ENCODE results near the gene XIAP. TPM values are rescaled to one million over a fixed set of nuclear protein-coding genes. Genes with fewer than 3 reads are reported as not detected.
"Not testable (repeated sequence)": the region's sequence is repeated elsewhere in the genome, so short reads cannot be mapped to it uniquely, and the experiment has no call there.

The XIAP gene
- total RNA-seq, 1 donor from 2014 or later, result 33.6 TPM

DNA sequence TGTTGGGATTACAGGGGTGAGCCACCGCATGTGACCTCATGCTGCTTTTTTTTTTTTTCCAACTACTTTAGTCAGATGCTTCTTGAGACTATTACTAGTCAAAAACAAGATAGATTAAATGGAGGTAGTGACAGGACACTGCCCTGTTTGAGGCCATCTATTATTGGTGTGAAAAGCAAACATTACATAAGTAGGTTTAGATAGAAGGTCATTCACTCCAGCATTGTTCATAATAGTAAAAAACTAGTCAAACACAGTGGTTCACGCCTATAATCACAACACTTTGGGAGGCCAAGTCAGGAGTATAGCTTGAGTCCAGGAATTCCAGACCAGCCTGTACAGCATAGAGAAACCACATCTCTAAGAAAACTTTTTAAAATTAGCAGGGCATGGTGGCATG, 16.3 kb downstream of the XIAP start:
- no peak for DNase-seq (ENCODE audit: low read depth, low spot score)

DNA sequence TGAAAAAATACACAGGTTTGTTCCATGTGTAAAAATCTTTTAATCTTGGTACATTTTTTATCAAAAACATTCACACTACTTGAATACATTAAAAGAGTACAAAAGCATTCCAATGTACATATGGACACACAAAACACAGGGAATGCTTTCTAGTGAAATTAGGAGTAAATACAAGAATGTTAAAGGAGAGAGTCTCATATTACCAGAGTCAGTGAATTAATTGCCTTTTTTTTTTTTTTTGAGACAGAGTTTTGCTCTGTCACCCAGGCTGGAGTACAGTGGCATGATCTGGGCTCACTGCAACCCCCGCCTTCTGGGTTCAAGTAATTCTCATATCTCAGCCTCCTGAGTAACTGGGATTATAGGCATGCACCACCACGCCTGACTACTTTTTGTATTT, 17.0 kb downstream of the XIAP start:
- DNase-seq (ENCODE audit: low read depth, low spot score), result no peak

DNA sequence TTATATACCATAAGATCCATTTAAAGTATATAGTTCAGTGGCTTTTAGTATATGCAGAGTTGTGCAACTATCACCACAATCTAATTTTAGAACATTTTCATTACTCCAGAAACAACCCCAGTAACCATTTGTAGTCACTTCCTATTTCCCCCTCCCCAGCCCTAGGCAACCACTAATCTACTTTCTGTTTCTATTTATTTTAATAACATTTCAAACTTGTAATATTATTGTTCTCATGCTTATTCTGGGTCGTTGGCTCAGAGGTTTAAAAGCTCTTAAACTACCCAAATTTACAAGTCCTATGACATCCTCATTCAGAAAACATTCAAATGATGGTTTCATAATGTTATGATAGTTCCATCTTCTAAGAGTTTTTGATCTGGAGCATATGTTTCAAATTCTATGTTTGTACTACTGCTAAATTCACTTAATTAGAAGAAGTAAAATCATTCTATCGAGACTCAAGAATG, 18.4 kb downstream of the XIAP start:
- no peak for DNase-seq (ENCODE audit: low read depth, low spot score)

DNA sequence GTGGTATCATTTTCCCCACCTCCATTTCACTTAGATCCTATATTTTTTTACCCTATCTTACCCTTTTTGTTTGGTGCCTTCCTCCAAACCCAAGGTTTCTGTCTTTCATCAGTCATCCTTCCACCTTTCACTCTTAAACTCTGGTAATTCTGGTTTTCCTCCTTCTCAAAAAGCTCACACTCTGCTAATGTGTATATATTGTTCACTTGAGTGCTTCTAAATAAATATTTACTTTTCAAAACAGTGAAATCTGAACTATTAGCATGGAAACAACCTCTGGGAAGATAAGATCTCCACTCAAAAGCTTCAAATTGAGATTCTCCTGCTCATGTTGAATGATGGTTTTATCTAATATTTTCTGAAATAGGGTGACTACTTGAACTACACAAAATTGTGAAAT, 21.5 kb downstream of the XIAP start:
- DNase-seq (ENCODE audit: low read depth, low spot score), result no peak

DNA sequence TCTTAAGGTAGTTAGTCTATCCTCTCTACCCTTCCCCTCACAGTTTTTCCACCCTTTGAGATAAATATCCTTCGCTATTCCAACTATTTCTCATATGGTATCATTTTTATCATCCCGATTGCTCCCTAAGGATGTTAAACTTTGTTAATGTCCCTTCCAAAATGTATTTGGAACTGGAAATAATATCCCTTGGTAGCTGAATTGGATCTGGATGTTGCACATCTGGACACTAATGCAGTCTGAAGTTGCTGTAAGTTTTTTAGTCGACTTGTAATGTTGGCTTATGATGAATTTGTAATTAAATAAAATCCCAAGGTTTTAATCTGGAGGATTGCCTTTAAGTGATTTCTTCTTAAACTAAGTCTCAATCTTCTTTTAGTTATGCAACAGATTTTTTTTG, 22.5 kb downstream of the XIAP start:
- DNase-seq (ENCODE audit: low read depth, low spot score), result no peak

DNA sequence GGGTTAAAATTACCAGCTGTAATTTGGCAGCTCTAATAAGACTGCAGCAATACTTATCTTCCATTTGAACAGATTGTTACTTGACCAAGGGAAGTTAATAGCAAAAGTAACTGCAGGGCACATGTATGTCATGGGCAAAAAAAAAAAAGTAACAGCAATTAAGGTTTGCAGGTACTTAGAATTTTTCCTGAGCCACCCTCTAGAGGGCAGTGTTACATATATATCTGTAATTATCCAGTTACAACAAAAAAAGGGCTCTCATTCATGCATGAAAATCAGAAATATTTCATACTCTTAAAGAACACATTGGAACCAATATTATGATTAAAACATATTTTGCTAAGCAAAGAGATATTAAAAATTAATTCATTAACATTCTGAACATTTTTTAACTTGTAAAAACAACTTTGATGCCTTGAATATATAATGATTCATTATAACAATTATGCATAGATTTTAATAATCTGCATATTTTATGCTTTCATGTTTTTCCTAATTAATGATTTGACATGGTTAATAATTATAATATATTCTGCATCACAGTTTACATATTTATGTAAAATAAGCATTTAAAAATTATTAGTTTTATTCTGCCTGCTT, 25.1 kb downstream of the XIAP start:
- DNase-seq (ENCODE audit: low read depth, low spot score), result no peak

DNA sequence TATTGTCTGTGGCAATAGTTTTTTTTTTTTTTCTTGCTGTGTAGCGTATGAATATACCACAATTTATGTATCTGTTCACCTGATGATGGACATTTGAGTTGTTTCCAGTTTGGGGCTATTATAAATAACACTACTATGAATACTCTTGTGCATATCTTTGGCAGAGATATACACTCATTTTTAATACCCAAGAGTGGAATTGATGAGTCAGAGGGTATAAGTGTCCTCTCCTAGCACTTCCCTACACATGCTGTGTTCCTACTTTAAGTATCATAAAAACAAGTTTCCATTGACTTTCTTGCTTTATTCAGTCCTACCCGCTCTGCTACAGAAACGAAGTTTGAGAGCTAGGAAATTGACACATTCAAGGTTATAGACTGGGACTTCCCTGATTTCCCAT, 39.8 kb downstream of the XIAP start:
- DNase-seq (ENCODE audit: low read depth, low spot score), result no peak

DNA sequence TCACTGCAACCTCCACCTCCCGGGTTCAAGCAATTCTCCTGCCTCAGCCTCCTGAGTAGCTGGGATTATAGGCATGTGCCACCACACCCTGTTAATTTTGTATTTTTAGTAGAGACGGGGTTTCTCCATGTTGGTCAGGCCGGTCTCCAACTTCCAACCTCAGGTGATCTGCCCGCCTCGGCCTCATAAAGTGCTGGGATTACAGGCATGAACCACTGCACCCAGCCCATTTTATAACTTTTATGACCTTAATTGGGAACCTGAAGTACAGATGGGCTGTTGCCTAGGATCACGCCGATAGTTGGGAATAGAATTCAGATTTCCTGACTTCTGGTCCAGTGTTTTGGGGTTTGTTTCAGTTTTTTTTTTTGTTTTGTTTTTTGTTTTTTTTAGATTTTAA, 43.4 kb downstream of the XIAP start:
- not testable (repeated sequence) for DNase-seq (ENCODE audit: low read depth, low spot score)

DNA sequence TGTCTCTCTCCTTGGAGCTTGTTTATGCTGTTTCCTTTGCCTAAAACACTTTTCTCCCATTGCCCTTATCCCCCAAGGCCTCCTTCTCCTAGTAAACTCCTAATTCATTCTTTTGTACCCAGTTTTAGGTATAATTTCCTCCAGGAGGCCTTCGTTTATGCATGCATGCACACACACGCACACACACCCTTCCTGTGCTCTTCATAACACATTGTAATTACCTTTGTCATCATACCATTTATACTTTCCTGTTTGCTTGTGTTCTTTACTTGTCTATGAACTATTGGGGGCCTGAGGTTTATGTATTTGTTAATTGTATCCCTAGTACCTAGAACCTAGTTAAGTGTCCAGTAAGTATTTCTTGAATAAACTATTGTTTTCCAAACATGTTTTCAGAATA, 45.5 kb downstream of the XIAP start:
- DNase-seq (ENCODE audit: low read depth, low spot score), result no peak

DNA sequence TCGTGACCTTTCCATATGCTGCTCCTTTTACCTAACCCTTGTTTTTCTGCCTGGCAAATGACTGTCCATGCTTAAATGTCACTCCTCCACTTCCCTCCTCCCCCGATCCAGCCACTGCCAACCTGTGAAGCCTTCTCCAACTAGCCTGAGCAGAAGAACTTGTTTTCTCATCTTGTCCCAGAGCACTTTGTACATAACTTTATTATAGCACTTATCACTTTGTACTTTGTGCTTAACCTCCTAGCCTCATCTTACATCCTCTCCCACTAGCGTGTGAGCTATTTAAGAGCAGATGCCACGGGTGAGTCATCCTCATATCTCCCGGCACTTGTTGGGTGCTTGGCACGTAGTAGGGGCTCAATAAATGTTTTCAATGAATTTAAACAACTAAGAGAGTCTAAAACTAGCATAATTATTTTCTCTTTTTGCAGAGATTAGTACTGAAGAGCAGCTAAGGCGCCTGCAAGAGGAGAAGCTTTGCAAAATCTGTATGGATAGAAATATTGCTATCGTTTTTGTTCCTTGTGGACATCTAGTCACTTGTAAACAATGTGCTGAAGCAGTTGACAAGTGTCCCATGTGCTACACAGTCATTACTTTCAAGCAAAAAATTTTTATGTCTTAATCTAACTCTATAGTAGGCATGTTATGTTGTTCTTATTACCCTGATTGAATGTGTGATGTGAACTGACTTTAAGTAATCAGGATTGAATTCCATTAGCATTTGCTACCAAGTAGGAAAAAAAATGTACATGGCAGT, 46.9 kb downstream of the XIAP start:
- no peak for DNase-seq (ENCODE audit: low read depth, low spot score)

GRCh38 chrX:123909523-123909922, 49.7 kb downstream of the XIAP start:
- no peak for DNase-seq (ENCODE audit: low read depth, low spot score)

- DNase-seq (ENCODE audit: low read depth, low spot score), result no peak
Observed at GRCh38 chrX:123917069-123917468, 57.2 kb downstream of the XIAP start.

DNA sequence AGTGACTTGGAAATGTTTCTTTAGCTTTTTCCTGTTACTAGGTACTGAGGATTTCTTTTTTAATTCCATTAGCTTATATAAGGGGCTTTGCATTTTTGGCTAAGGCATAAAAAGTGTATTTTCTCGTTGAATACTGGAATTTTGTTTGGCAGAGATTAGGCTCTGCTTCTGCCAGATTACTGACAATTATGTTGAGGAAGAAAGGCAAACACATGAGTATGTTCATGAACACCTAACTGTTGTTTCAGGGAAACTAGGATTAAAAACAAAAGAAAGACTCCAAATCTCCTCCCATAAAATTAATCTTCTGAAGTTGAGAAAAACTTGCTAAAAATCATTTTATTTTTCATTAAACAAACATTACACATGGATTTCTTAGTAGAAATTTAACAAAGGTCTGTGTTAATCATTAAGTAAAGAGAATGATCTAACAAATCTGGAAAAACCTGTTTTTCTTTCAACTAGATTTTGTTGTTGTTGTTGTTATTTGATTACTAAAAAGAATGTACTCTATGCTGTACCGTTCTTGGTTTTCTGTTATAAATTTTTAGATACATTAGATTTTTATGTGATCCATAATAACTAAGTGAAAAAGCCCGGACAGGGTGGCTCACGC, 58.4 kb downstream of the XIAP start:
- no peak for DNase-seq (ENCODE audit: low read depth, low spot score)

GRCh38 chrX:123920105-123920785, 60.4 kb downstream of the XIAP start:
- DNase-seq (ENCODE audit: low read depth, low spot score), result peak; percentile 13

GRCh38 chrX:123923211-123923610, 63.4 kb downstream of the XIAP start:
- no peak for DNase-seq (ENCODE audit: low read depth, low spot score)

DNA sequence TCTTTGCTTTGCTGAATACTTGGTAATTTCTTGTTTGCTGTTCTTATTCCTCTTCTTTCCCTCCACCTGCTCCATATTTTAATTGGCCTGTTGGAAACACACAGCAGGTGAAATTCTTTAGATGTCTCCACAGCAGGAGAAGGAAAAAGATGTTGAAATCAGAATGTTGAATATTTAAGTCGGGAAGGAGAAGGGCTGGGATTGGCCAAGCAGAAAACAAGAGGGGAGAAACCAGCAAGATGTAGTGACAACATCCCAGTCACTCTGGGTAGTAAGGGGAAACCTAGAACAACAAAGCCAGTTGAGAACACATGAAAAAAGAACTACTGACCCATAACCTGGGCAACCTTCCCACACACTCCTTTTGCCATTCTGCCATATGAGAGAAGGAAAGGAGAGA, 64.3 kb downstream of the XIAP start:
- DNase-seq (ENCODE audit: low read depth, low spot score), result no peak

DNA sequence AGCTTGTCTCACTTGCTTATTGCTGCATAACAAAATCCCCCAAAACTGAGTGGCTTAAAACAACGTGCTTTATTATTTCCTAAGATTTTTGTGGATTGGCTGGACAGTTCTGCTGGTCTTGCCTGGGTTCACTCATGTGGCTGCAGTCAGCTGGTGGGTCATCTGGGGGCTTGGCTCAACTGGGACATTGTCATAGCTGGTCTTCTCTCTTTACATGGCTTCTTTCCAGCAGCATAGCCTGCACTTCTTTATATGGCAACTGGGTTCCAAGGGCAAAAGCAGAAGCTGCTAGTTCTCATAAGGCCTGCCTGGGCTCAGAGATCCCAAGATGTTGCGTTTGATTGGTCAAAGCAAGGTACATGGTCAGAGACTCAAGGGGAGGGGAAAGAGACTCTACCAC, 68.0 kb downstream of the XIAP start:
- DNase-seq (ENCODE audit: low read depth, low spot score), result no peak

GRCh38 chrX:123932055-123932454, 72.2 kb downstream of the XIAP start:
- DNase-seq (ENCODE audit: low read depth, low spot score), result not testable (repeated sequence)

GRCh38 chrX:123943074-123943473, 83.2 kb downstream of the XIAP start:
- no peak for DNase-seq (ENCODE audit: low read depth, low spot score)

- no peak for DNase-seq (ENCODE audit: low read depth, low spot score)
Observed at GRCh38 chrX:123943488-123943887, 83.6 kb downstream of the XIAP start.

- no peak for DNase-seq (ENCODE audit: low read depth, low spot score)
Observed at GRCh38 chrX:123949846-123950245, 90.0 kb downstream of the XIAP start.
